Activated CD4-positive, alpha-beta T cell treated with anti-CD3 and anti-CD28 coated beads, Interleukin-2, amount 10 ng/mL, durations not matched to agents 24 days and 14 days (primary cell): Measurements from ENCODE around the gene DENND4A. TPM values are rescaled to one million over a fixed set of nuclear protein-coding genes. Genes with fewer than 3 reads are reported as not detected.

Source experiments
- DNase-seq: peaks from one replicate; pipeline ENCODE4 v3.0.0; 2022
- H3K27ac Mint-ChIP-seq: one replicate; pipeline ENCODE4 v1.8.0; 2022; ENCODE audit warnings: mild to moderate bottlenecking, mixed read lengths
- H3K27me3 Mint-ChIP-seq: one replicate; pipeline ENCODE4 v1.8.0; 2022; ENCODE audit warnings: mixed read lengths
- H3K36me3 Mint-ChIP-seq: one replicate; pipeline ENCODE4 v1.8.0; 2022; ENCODE audit warnings: low read depth, mild to moderate bottlenecking, mixed read lengths
- H3K4me1 Mint-ChIP-seq: one replicate; pipeline ENCODE4 v1.8.0; 2021; ENCODE audit warnings: mixed read lengths
- H3K4me3 Mint-ChIP-seq: one replicate; pipeline ENCODE4 v1.8.0; 2022; ENCODE audit warnings: mild to moderate bottlenecking, moderate library complexity, mixed read lengths
- H3K9me3 Mint-ChIP-seq: one replicate; pipeline ENCODE4 v1.8.0; 2021; ENCODE audit warnings: mixed read lengths
- intact Hi-C: fragments of 100-400 bp; cut with micrococcal nuclease; formaldehyde crosslinking; loops from one replicate; pipeline ENCODE4 v1.15.1; 2023
- total RNA-seq: library from RNA; stranded (reverse); gene quantifications from 2 replicates; pipeline ENCODE4 v1.2.3, GENCODE V29; 2022

DENND4A gene
- total RNA-seq, 1 donor from 2014 or later, result 48.3 TPM

DNA sequence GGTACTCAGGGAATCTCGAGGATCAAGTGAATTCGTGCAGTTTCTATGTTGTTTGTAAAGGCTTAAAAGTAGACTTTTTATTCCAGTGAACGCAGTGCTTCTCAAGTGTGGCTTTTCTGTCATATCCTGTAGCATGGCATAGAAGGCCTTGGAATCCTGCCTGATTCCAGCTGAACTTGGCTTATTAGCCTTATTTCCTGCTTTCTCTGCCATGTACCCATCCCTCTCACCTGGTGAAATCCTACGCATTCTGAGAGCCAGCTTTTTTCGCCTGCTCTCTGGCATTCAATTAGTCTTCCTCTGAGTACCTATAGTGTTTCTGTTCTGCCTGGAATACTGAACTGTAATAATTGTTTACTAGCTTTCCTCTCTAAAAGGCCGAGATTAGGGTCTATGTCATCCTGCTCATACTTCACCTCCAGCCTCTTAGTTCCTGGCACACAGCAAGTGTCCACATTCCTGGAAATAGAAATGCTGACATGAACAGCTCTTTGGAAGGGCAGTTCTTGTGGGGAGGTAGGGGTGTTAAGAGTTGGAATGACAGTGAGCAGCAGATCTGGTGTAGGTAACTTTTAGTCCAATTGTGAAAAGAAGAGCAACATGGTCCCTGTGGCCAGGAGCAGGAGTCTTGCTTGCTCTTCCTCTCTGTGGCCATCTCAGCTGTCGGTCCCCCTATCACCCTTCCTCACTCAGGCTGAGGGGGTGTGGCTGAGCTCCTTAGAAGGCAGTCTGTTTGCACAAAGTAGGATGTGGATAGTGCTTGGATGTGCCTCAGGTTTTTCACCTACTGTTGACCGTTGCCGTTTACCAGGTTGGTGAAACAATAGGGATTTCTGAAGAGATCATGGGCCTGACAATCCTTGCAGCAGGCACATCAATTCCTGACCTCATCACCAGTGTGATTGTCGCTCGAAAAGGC, 140.0 kb downstream of the DENND4A start:
- Mint-ChIP-seq H3K4me3 (no peak overlapping the region), H3K36me3 (peaks cover 40% of the 10 kb centered on the region), H3K9me3 (no peaks in the 10 kb centered on the region), H3K27me3 (no peaks in the 10 kb centered on the region), H3K27ac (no peak overlapping the region), H3K4me1 (peaks cover 4% of the 10 kb centered on the region)
- intact Hi-C loops, result no loop called here
- DNase-seq, result no peak

GRCh38 chr15:65651042-65651322, 141.1 kb downstream of the DENND4A start:
- Mint-ChIP-seq H3K36me3 (peaks cover 41% of the 10 kb centered on the region), H3K9me3 (no peaks in the 10 kb centered on the region), H3K27ac (no peak overlapping the region), H3K4me3 (no peak overlapping the region), H3K4me1 (peaks cover 4% of the 10 kb centered on the region), H3K27me3 (no peaks in the 10 kb centered on the region)
- no peak for DNase-seq
- intact Hi-C loops, result no loop called here

GRCh38 chr15:65650312-65651041, 141.6 kb downstream of the DENND4A start:
- no peaks in the 10 kb centered on the region for H3K9me3 Mint-ChIP-seq
- intact Hi-C loops, result no loop called here
- peaks cover 4% of the 10 kb centered on the region for H3K4me1 Mint-ChIP-seq
- H3K27me3 Mint-ChIP-seq, result no peaks in the 10 kb centered on the region
- DNase-seq, result no peak
- H3K36me3 Mint-ChIP-seq, result peaks cover 41% of the 10 kb centered on the region
- H3K27ac Mint-ChIP-seq, result no peak overlapping the region
- H3K4me3 Mint-ChIP-seq, result no peak overlapping the region

DNA sequence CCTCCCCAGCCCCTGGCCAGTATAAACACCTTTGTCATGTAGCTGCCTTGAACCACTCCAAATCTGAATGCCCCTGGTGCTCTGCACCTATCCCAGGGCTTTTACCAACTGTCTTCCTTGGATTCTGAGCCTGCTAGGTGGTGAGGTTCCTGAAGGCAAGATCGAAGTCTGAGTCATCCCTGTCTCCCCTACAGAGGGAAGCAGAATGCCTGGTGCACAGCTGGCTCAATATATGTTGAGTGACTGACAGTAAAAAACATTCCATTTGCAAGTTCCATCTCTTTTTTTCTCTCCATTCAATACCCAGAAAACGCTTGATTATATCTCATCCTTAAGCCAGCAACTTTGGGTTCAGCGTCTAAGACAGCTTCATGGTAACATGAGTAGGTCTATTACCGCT, 145.6 kb downstream of the DENND4A start:
- intact Hi-C loops, result no loop called here
- no peaks in the 10 kb centered on the region for H3K27me3 Mint-ChIP-seq

GRCh38 chr15:65645392-65645791, 146.7 kb downstream of the DENND4A start:
- DNase-seq, result no peak
- Mint-ChIP-seq H3K27ac (no peak overlapping the region), H3K9me3 (no peaks in the 10 kb centered on the region), H3K4me1 (peaks cover 2% of the 10 kb centered on the region), H3K4me3 (no peak overlapping the region), H3K27me3 (no peaks in the 10 kb centered on the region), H3K36me3 (peaks cover 6% of the 10 kb centered on the region)
- intact Hi-C loops, result no loop called here

More for the DNA sequence above, 145.6 kb downstream of the DENND4A start:
- H3K4me1 Mint-ChIP-seq, result peaks cover 4% of the 10 kb centered on the region
- peaks cover 9% of the 10 kb centered on the region for H3K36me3 Mint-ChIP-seq
- DNase-seq, result no peak
- no peak overlapping the region for H3K4me3 Mint-ChIP-seq
- no peak overlapping the region for H3K27ac Mint-ChIP-seq
- no peaks in the 10 kb centered on the region for H3K9me3 Mint-ChIP-seq

DNA sequence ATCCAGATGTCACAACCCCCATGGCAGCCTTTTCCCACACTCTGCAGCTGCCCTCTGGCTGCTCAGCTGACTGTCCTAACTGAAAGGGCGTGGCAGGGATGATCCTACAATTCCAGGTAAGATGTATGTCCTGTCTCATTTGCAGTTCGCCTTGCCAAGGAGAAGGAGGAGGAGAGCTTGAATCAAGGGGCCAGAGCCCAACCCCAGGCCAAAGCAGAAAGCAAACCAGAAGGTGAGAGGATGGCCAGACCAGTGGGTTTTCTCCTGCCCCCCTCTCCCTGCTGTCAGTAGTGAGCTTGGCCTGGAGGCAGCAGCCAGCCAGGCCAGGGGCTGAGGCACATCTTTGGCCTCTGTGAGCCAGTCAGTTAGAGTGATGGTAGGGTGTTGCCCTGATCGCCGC, 147.8 kb downstream of the DENND4A start:
- intact Hi-C loops, result no loop called here
- H3K4me1 Mint-ChIP-seq, result no peaks in the 10 kb centered on the region
- DNase-seq, result no peak
- peaks cover 3% of the 10 kb centered on the region for H3K36me3 Mint-ChIP-seq
- no peaks in the 10 kb centered on the region for H3K27me3 Mint-ChIP-seq
- no peaks in the 10 kb centered on the region for H3K9me3 Mint-ChIP-seq
- H3K27ac Mint-ChIP-seq, result no peak overlapping the region
- H3K4me3 Mint-ChIP-seq, result no peak overlapping the region

- H3K9me3 Mint-ChIP-seq, result no peaks in the 10 kb centered on the region
- H3K4me3 Mint-ChIP-seq, result no peak overlapping the region
- intact Hi-C loops, result no loop called here
- H3K4me1 Mint-ChIP-seq, result peaks cover 10% of the 10 kb centered on the region
- peaks cover 3% of the 10 kb centered on the region for H3K36me3 Mint-ChIP-seq
- H3K27me3 Mint-ChIP-seq, result no peaks in the 10 kb centered on the region
- no peak for DNase-seq
- H3K27ac Mint-ChIP-seq, result no peak overlapping the region
Measured at GRCh38 chr15:65642594-65642993, 149.5 kb downstream of the DENND4A start.

DNA sequence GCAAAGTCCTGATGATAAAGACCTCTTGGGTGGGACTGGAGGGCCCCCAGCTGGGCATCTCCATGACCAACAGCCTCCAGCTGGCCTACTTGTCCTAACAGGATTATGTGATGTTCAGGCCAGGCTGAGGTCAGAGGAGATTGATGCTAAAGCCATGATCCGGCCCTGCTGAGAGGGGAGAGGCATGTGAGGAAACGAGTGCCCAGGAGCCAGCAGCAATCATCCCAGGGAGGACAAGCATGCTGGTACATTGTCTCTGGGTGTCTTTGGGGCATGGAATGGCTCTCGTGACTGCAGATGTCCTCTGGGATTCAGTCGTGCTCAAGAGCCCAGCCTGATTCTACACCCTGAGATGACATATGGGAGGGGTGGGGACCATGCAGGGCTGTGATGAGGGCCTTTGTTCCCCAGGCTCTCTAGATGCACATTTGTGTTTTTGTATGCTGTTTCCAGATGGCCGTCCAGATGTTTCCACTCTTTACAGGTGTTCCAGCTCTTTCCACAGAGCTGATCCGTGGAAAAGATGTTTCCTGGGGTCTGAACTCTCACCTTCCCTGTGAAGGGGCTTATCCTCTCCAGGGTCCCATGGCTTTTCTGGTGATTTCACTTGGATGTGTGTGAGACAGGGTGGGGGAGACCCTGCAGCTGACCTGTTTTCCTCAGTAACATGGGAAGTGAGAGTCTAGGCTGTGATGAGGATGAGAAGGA, 150.2 kb downstream of the DENND4A start:
- H3K27ac Mint-ChIP-seq, result no peak overlapping the region
- no peak overlapping the region for H3K4me3 Mint-ChIP-seq
- peaks cover 3% of the 10 kb centered on the region for H3K36me3 Mint-ChIP-seq
- DNase-seq, result no peak
- H3K27me3 Mint-ChIP-seq, result no peaks in the 10 kb centered on the region
- intact Hi-C loops, result no loop called here
- H3K4me1 Mint-ChIP-seq, result peaks cover 10% of the 10 kb centered on the region
- H3K9me3 Mint-ChIP-seq, result no peaks in the 10 kb centered on the region

GRCh38 chr15:65639509-65639908, 152.6 kb downstream of the DENND4A start:
- H3K27me3 Mint-ChIP-seq, result no peaks in the 10 kb centered on the region
- peaks cover 10% of the 10 kb centered on the region for H3K4me1 Mint-ChIP-seq
- H3K36me3 Mint-ChIP-seq, result no peaks in the 10 kb centered on the region
- no peaks in the 10 kb centered on the region for H3K9me3 Mint-ChIP-seq
- no peak for DNase-seq
- H3K27ac Mint-ChIP-seq, result no peak overlapping the region
- no peak overlapping the region for H3K4me3 Mint-ChIP-seq
- intact Hi-C loops, result loop anchor here (5.0 kb wide), 1 partner anchor 188 kb away; no protein-coding TSS in a partner anchor

DNA sequence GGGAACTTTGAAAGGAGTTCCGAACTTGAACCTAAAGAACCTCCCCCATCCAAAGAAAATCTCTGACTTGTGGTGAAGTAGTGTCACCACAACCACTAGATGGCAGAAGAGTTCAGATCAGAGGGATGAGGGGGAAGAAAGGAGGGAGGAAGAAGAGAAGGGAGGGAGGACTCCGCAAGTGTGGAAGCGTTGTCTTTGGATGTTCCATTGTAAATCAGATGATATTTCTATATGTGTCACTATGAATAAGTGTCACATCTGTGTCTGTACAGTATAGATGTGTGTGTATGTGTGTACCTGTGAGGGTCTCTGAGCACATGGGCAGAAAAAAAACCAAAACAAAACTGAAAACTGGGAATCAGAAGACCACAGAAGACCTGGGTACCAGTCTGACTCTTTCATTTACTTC, 153.4 kb downstream of the DENND4A start:
- Mint-ChIP-seq H3K27me3 (no peaks in the 10 kb centered on the region), H3K4me1 (peaks cover 10% of the 10 kb centered on the region), H3K36me3 (no peaks in the 10 kb centered on the region), H3K27ac (peak overlapping the region; percentile 8), H3K4me3 (peak overlapping the region; percentile 47), H3K9me3 (no peaks in the 10 kb centered on the region)
- intact Hi-C loops, result loop anchor here (1.0 to 5.0 kb wide), 2 partner anchors 189 to 219 kb away; no protein-coding TSS in a partner anchor
- peak; percentile 87 for DNase-seq

DNA sequence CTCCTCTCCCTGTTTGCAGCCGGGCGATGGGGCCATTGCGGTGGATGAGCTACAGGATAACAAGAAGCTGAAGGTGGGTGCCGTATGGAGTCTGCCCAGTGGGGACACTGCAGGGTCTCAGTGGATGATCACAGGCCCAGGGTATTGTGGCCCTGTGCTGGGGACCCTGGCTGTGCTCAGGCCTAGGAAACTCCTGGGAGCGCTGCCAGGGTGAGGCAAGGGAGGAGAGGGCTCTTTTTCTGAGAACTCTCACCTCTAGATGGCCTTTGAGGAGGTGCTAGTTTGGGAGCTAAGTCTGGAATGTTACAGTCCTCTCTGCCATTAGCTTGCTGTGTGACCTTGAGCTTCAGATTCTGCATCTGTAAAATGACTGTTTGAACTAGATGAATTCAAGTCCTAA, 154.0 kb downstream of the DENND4A start:
- Mint-ChIP-seq H3K4me3 (no peak overlapping the region), H3K27ac (no peak overlapping the region)
- intact Hi-C loops, result loop anchor here (1.0 to 5.0 kb wide), 2 partner anchors 189 to 219 kb away; no protein-coding TSS in a partner anchor

GRCh38 chr15:65634356-65634755, 157.7 kb downstream of the DENND4A start:
- Mint-ChIP-seq H3K36me3 (no peaks in the 10 kb centered on the region), H3K27ac (no peak overlapping the region), H3K4me3 (no peak overlapping the region), H3K9me3 (no peaks in the 10 kb centered on the region), H3K4me1 (peaks cover 15% of the 10 kb centered on the region), H3K27me3 (no peaks in the 10 kb centered on the region)
- intact Hi-C loops, result no loop called here
- DNase-seq, result no peak

More for the DNA sequence above, 154.0 kb downstream of the DENND4A start:
- Mint-ChIP-seq H3K27me3 (no peaks in the 10 kb centered on the region), H3K4me1 (peaks cover 10% of the 10 kb centered on the region), H3K9me3 (no peaks in the 10 kb centered on the region), H3K36me3 (no peaks in the 10 kb centered on the region)
- DNase-seq, result no peak

DNA sequence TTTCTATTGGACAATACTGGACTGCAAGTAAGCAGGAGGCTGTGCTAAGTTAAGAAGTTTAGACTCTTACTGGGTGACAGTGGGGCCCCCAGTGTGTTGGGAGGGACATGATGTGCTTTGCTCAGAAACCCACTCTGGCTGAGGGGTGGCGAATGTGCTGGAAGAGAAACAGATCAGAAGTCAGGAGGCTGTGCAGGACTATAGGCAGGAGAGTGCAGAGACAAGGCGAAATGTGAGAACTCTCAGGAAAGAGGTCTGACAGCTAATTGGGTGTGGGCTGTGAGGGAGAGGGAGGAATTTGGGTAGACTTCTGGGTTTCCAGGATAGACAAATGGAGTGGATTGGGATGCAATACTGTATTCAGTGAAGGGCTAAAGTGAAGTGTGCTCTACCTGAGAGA, 158.3 kb downstream of the DENND4A start:
- Mint-ChIP-seq H3K9me3 (no peaks in the 10 kb centered on the region), H3K4me1 (peaks cover 11% of the 10 kb centered on the region), H3K27ac (no peak overlapping the region), H3K36me3 (no peaks in the 10 kb centered on the region), H3K4me3 (no peak overlapping the region), H3K27me3 (no peaks in the 10 kb centered on the region)
- intact Hi-C loops, result no loop called here
- DNase-seq, result no peak
